OCI-LY7 (cell line): ENCODE data around the gene EPX. TPM values are rescaled to one million over a fixed set of nuclear protein-coding genes. Genes with fewer than 3 reads are reported as not detected.

Experiments used
- BruUV-seq: library from RNA; stranded (reverse); fragments of 400-500 nt; replicated peaks from 2 replicates; lab custom pipeline; 2021; lab: Mats Ljungman, UMichigan
- CTCF ChIA-PET: fragments of 300-600 bp; sonication (Branson Sonifier 250); formaldehyde crosslinking; loops from one replicate; lab custom pipeline; 2022; ENCODE audit warnings: antibody characterized with exemption; ENCODE audit not compliant: unreplicated experiment; lab: Charles Lee
- POLR2A ChIA-PET: fragments of 300-600 bp; sonication (Branson Sonifier 250); formaldehyde crosslinking; loops from one replicate; lab custom pipeline; 2022; ENCODE audit warnings: antibody characterized with exemption; lab: Charles Lee
- DNase-seq: peaks from one replicate; pipeline ENCODE4 v3.0.0-alpha.2; 2015; ENCODE audit warnings: low spot score
- H2AFZ ChIP-seq: fragments of 200-600 bp; sonication (generic), shearing (Covaris generic); 2 replicates; pipeline ENCODE4 v1.6.1; 2014; ENCODE audit warnings: mild to moderate bottlenecking, antibody characterized with exemption, low read length, moderate library complexity
- H3K27ac ChIP-seq: fragments of 200-600 bp; sonication (generic); 2 replicates; pipeline ENCODE4 v1.5.1; 2014; ENCODE audit warnings: mixed run types, low read depth, mild to moderate bottlenecking, moderate library complexity, low read length, inconsistent platforms; ENCODE audit not compliant: poor library complexity, severe bottlenecking
- H3K36me3 ChIP-seq: fragments of 200-600 bp; sonication (generic); 2 replicates; pipeline ENCODE4 v1.6.1; 2014; ENCODE audit warnings: mild to moderate bottlenecking, antibody characterized with exemption, low read length, moderate library complexity, mixed read lengths; ENCODE audit not compliant: insufficient read depth
- H3K4me1 ChIP-seq: fragments of 200-600 bp; sonication (generic); 2 replicates; pipeline ENCODE4 v1.5.1; 2014; ENCODE audit warnings: mild to moderate bottlenecking, low read length; ENCODE audit not compliant: insufficient read depth, poor library complexity, severe bottlenecking
- H3K4me2 ChIP-seq: fragments of 200-600 bp; sonication (generic); 2 replicates; pipeline ENCODE4 v1.6.1; 2014; ENCODE audit warnings: mild to moderate bottlenecking, low read length
- H3K4me3 ChIP-seq: fragments of 200-600 bp; sonication (generic); 2 replicates; pipeline ENCODE4 v1.5.1; 2014; ENCODE audit warnings: mild to moderate bottlenecking, low read depth, low read length; ENCODE audit not compliant: poor library complexity, severe bottlenecking
- H3K79me2 ChIP-seq: fragments of 200-600 bp; sonication (generic); 2 replicates; pipeline ENCODE4 v1.6.1; 2016; ENCODE audit warnings: low read depth, mild to moderate bottlenecking, low read length, moderate library complexity, mixed read lengths; ENCODE audit not compliant: insufficient read depth
- H3K9me2 ChIP-seq: fragments of 200-600 bp; sonication (generic); 2 replicates; pipeline ENCODE4 v1.6.1; 2016; ENCODE audit warnings: mild to moderate bottlenecking, low read length, mixed read lengths; ENCODE audit not compliant: insufficient read depth
- H3K9me3 ChIP-seq: fragments of 200-600 bp; sonication (generic); 2 replicates; pipeline ENCODE4 v1.6.1; 2014; ENCODE audit warnings: mild to moderate bottlenecking, mixed run types, low read length, mixed read lengths
- H4K20me1 ChIP-seq: fragments of 200-600 bp; sonication (generic); 2 replicates; pipeline ENCODE4 v1.6.1; 2014; ENCODE audit warnings: mild to moderate bottlenecking, antibody characterized with exemption, low read length, moderate library complexity, mixed read lengths; ENCODE audit not compliant: insufficient read depth
- EZH2phosphoT487 ChIP-seq: fragments of 200-600 bp; sonication (generic); IDR thresholded peaks from 2 replicates; pipeline ENCODE4 v1.6.1; 2018; ENCODE audit warnings: low read depth, borderline replicate concordance, mild to moderate bottlenecking, mixed run types, antibody characterized with exemption, low read length, moderate library complexity, mixed read lengths
- intact Hi-C: fragments of 100-400 bp; cut with micrococcal nuclease; formaldehyde crosslinking; loops from one replicate; pipeline ENCODE4 v1.10.0; 2022; ENCODE audit not compliant: unreplicated experiment
- total RNA-seq, 2 experiments: library from RNA; depleted of rRNA in 1 of 2; stranded (reverse); fragments of >200 nt in 1 of 2; shearing (Covaris generic) in 1 of 2; gene quantifications; 2 replicates each; pipeline ENCODE4 v1.2.3, GENCODE V29; 2014 to 2022
- TF ChIP-seq, protein P1 (sequence below): fragments of 200-600 bp; sonication (generic); conservative IDR thresholded peaks from 2 replicates; pipeline ENCODE4 v1.5.1; 2014; ENCODE audit warnings: mild to moderate bottlenecking, antibody characterized with exemption, low read length, moderate library complexity, mixed read lengths

EPX gene
- total RNA-seq, 2 experiments from 2014 or later = not detected

DNA sequence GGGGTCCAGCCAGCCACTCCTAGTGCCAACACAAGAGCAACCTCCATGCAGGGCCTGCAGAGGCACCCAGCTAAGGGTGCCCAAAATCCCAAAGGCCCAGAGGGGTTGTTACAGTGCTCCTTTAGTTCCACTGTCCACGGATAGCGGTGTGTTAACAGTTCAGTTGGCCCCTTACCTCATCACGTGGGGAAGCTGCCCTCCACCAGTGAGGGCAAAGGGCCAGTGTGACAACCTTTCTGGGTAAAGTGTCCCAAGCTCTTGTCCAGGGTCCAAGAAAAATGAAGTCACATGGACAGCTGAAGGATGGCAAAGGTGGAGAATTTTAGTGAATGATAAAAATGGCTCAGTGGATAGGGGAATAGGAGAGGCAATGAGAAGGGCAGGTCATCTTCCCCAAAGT is 35.2 kb downstream of the EPX start:
- H3K4me1 ChIP-seq = no peaks in the 10 kb centered on the region
- no peaks in the 10 kb centered on the region for H3K36me3 ChIP-seq
- H3K9me3 ChIP-seq = no peaks in the 10 kb centered on the region
- ChIA-PET POLR2A (no interaction called here), CTCF (no interaction called here)
- H3K79me2 ChIP-seq = no peaks in the 10 kb centered on the region
- DNase-seq = no peak
- no peaks in the 10 kb centered on the region for H4K20me1 ChIP-seq
- H3K9me2 ChIP-seq = no peaks in the 10 kb centered on the region
- H3K4me3 ChIP-seq = no peak overlapping the region
- BruUV-seq = no TSS peak
- no peak overlapping the region for H3K27ac ChIP-seq
- intact Hi-C loops = no loop called here
- no peak for TF ChIP-seq EZH2phosphoT487
- TF ChIP-seq, protein P1, sequence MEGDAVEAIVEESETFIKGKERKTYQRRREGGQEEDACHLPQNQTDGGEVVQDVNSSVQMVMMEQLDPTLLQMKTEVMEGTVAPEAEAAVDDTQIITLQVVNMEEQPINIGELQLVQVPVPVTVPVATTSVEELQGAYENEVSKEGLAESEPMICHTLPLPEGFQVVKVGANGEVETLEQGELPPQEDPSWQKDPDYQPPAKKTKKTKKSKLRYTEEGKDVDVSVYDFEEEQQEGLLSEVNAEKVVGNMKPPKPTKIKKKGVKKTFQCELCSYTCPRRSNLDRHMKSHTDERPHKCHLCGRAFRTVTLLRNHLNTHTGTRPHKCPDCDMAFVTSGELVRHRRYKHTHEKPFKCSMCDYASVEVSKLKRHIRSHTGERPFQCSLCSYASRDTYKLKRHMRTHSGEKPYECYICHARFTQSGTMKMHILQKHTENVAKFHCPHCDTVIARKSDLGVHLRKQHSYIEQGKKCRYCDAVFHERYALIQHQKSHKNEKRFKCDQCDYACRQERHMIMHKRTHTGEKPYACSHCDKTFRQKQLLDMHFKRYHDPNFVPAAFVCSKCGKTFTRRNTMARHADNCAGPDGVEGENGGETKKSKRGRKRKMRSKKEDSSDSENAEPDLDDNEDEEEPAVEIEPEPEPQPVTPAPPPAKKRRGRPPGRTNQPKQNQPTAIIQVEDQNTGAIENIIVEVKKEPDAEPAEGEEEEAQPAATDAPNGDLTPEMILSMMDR = no peak
- no peak overlapping the region for H3K4me2 ChIP-seq
- H2AFZ ChIP-seq = no peak overlapping the region

DNA sequence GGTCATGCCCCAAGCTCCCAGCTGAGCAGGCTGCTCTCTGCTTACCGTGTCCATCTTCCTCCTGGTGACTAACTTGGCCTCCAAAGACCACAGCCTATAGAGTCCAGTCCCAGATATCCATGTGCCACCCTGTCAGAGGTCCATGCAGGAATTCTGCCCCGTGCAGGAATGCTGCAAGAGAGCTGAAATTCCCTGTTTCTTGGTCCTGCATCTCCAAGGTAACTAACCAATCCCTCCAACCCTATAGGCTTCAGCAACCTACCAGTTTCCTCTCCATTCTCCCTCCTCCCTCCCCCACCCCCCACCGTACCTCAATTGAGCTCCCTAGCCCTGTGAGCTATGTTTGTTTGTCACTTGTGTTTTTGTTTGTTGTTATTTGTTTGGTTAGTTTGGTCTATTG is 36.2 kb downstream of the EPX start:
- Histone ChIP-seq H3K9me2 (no peaks in the 10 kb centered on the region), H3K9me3 (no peaks in the 10 kb centered on the region), H3K4me1 (no peaks in the 10 kb centered on the region), H2AFZ (no peak overlapping the region), H3K27ac (no peak overlapping the region), H4K20me1 (no peaks in the 10 kb centered on the region), H3K79me2 (no peaks in the 10 kb centered on the region), H3K4me3 (no peak overlapping the region), H3K4me2 (no peak overlapping the region), H3K36me3 (no peaks in the 10 kb centered on the region)
- CTCF ChIA-PET = no interaction called here
- TF ChIP-seq, protein P1 = no peak
- TF ChIP-seq EZH2phosphoT487 = no peak
- intact Hi-C loops = no loop called here
- BruUV-seq = no TSS peak
- no peak for DNase-seq
- POLR2A ChIA-PET = interaction anchor here (0.5 kb wide), 1 partner anchor 856 kb away, joined by 4 read pairs; no protein-coding TSS in a partner anchor

DNA sequence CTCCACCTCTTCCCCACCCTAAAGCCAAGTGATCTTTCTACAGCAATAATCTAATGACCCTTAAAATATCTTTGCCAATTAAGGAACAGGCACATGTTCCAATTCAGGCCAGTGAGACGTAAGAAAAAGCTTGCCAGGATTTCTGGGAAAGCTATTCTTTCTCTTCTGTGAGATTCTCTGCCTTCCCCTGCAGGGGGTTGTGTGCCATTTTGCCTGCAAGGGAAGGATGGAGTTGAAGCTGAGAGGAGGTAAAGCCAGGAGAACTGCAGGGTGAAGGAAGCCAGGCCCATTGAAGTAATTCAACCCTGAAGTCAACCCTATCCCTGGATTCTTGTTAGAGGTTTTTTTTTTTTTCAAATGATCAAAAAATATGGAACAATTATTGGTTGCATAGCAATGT is 36.9 kb downstream of the EPX start:
- Histone ChIP-seq H2AFZ (no peak overlapping the region), H3K4me2 (no peak overlapping the region), H3K4me3 (no peak overlapping the region), H3K9me3 (no peaks in the 10 kb centered on the region), H3K9me2 (no peaks in the 10 kb centered on the region), H3K27ac (no peak overlapping the region), H4K20me1 (no peaks in the 10 kb centered on the region), H3K79me2 (no peaks in the 10 kb centered on the region), H3K36me3 (no peaks in the 10 kb centered on the region), H3K4me1 (no peaks in the 10 kb centered on the region)
- no peak for DNase-seq
- ChIA-PET CTCF (no interaction called here), POLR2A (interaction anchor here (0.5 to 0.9 kb wide), 3 partner anchors 10 to 857 kb away, joined by 3 to 4 read pairs (median 3); partner anchors contain the start of gene MKS1)
- BruUV-seq = no TSS peak
- intact Hi-C loops = no loop called here
- TF ChIP-seq EZH2phosphoT487 = no peak
- TF ChIP-seq, protein P1 = no peak
